Spleen (tissue), 11 donors: Measurements from ENCODE around the gene KLHL6. TPM values are rescaled to one million over a fixed set of nuclear protein-coding genes. Genes with fewer than 3 reads are reported as not detected.
"Not testable (repeated sequence)": the region's sequence is repeated elsewhere in the genome, so short reads cannot be mapped to it uniquely, and the experiment has no call there.

ENCODE experiments used
- DNase-seq: peaks from one replicate; pipeline ENCODE4 v3.0.0-alpha.2; 2020
- H3K27ac ChIP-seq, 8 donors: fragments of 200-600 bp; sonication (generic) in 7 of 8; 1 replicate in 4 of 8; 2 replicates in 4 of 8; pipeline versions ENCODE4 v1.5.0 to v1.8.0; 2016 to 2021; ENCODE audit warnings: inconsistent platforms in 4 of 8, mild to moderate bottlenecking in 4 of 8, moderate library complexity in 1 of 8
- H3K27me3 ChIP-seq, 7 donors: fragments of 200-600 bp; sonication (generic) in 6 of 7; replicated peaks in 1 of 7; 1 replicate in 4 of 7; 2 replicates in 3 of 7; pipeline versions ENCODE4 v1.5.0 to v1.8.0; 2016 to 2021; ENCODE audit warnings: inconsistent platforms in 3 of 7, mild to moderate bottlenecking in 1 of 7
- H3K36me3 ChIP-seq, 6 donors: fragments of 200-600 bp; sonication (generic) in 5 of 6; 1 replicate in 4 of 6; 2 replicates in 2 of 6; pipeline versions ENCODE4 v1.5.0 to v1.8.0; 2016 to 2021; ENCODE audit warnings: inconsistent platforms in 2 of 6
- H3K4me1 ChIP-seq, 6 donors: fragments of 200-600 bp; sonication (generic) in 5 of 6; 1 replicate in 3 of 6; 2 replicates in 3 of 6; pipeline versions ENCODE4 v1.5.0 to v1.8.0; 2016 to 2021; ENCODE audit warnings: inconsistent platforms in 3 of 6
- H3K4me3 ChIP-seq, 8 donors: fragments of 200-600 bp; sonication (generic) in 7 of 8; 1 replicate in 4 of 8; 2 replicates in 4 of 8; pipeline versions ENCODE4 v1.5.0 to v1.8.0; 2016 to 2021; ENCODE audit warnings: inconsistent platforms in 4 of 8, mild to moderate bottlenecking in 4 of 8, moderate library complexity in 2 of 8
- H3K9me3 ChIP-seq, 8 donors: fragments of 200-600 bp; sonication (generic) in 7 of 8; 1 replicate in 4 of 8; 2 replicates in 4 of 8; pipeline versions ENCODE4 v1.5.0 to v1.8.0; 2016 to 2021; ENCODE audit warnings: inconsistent platforms in 4 of 8
- CTCF ChIP-seq, 11 experiments: fragments of 200-600 bp in 7 of 11; fragments of 450-650 bp in 4 of 11; sonication (generic) in 4 of 11; IDR thresholded peaks in 8 of 11; conservative IDR thresholded peaks in 3 of 11; 1 replicate in 7 of 11; 2 replicates in 4 of 11; pipeline versions ENCODE4 v1.4.0 to v1.8.0; 2016 to 2021; ENCODE audit warnings: antibody characterized with exemption in 11 of 11, inconsistent platforms in 4 of 11, mild to moderate bottlenecking in 1 of 11
- POLR2A ChIP-seq, 3 donors: fragments of 450-650 bp; IDR thresholded peaks; one replicate each; pipeline ENCODE4 v1.5.1; 2017; ENCODE audit warnings: antibody characterized with exemption in 3 of 3, mild to moderate bottlenecking in 1 of 3
- POLR2AphosphoS5 ChIP-seq, 3 donors: sonication (generic); formaldehyde crosslinking; IDR thresholded peaks; one replicate each; pipeline ENCODE4 v1.5.1; 2017; ENCODE audit warnings: antibody characterized with exemption in 3 of 3
- WGBS, 5 donors: extraction: QIAGEN DNeasy Blood & Tissue Kit in 3 of 5; methylation state at CpG; one replicate each; pipeline versions ENCODE4 v1.1.5 to v1.1.7; 2013 to 2018; 5-methylcytosine and 5-hydroxymethylcytosine counted together
- intact Hi-C: fragments of 100-400 bp; cut with DNase I; formaldehyde crosslinking; loops from one replicate; pipeline ENCODE4 v1.15.0; 2023; ENCODE audit warnings: low total_unique reads
- polyA plus RNA-seq, 3 donors: library from polyadenylated mRNA; stranded (reverse); fragments of 200-250 nt; gene quantifications; one replicate each; pipeline ENCODE4 v1.2.1, GENCODE V29; 2013
- total RNA-seq, 7 donors: library from RNA; depleted of rRNA in 3 of 7; stranded (reverse); fragments of >200 nt in 3 of 7; fragmentation: NEBNext Ultra II Directional in 4 of 7; extraction: Animal tissue kit (Norgen Biotek cat#: 25700) in 4 of 7; gene quantifications; one replicate each; pipeline versions ENCODE4 v1.1.0 to v1.2.1, GENCODE V29; 2016 to 2021
- donor health status: healthy with polysubstance abuse.
- donor health status: DM: no; HTN: no; CAD: no; lungs with moderate emphysema.
- donor health status: DM: no; HTN: no; CAD: no.
- donor health status: Bipolar disorder and iron deficiency.
- donor health status: healthy.
- donor health status: DM: no; HTN: no; CAD: no.
- donor health status: DM: yes; HTN: yes; CAD: no.

The KLHL6 gene
- total and polyA plus RNA-seq, 10 donors, result 10.8 to 51.8 (median 33.0) TPM

- Histone ChIP-seq H3K27ac (peak overlapping the region in 1 of 8 donors; percentile 1), H3K4me3 (no peak overlapping the region), H3K4me1 (peaks cover under 1 to 76% (median 39%) of the 10 kb centered on the region in 6 donors), H3K36me3 (peaks cover 0 to 7% (median 0%) of the 10 kb centered on the region in 6 donors), H3K27me3 (no peaks in the 10 kb centered on the region), H3K9me3 (no peaks in the 10 kb centered on the region)
- no peak for DNase-seq
- TF ChIP-seq CTCF (IDR thresholded peaks at IDR 0.05 in 8 of 11, conservative IDR thresholded peaks at IDR 0.05 in 3 of 11) (no peak), POLR2A (IDR thresholded peaks at IDR 0.05) (no peak), POLR2AphosphoS5 (IDR thresholded peaks at IDR 0.05) (no peak)
- WGBS, 5 donors, result 57 to 75% (median 60%) methylated on average over 6 of the region's 6 CpGs
- intact Hi-C loops, result no loop called here
These were observed 22.7 kb downstream of the KLHL6 start for GRCh38 chr3:183532620-183533411.

GRCh38 chr3:183529717-183530116, 25.8 kb downstream of the KLHL6 start:
- H3K4me3 ChIP-seq, result no peak overlapping the region
- TF ChIP-seq CTCF (IDR thresholded peaks at IDR 0.05 in 8 of 11, conservative IDR thresholded peaks at IDR 0.05 in 3 of 11) (no peak), POLR2A (IDR thresholded peaks at IDR 0.05) (no peak), POLR2AphosphoS5 (IDR thresholded peaks at IDR 0.05) (no peak)
- no peaks in the 10 kb centered on the region for H3K9me3 ChIP-seq
- intact Hi-C loops, result no loop called here
- H3K27ac ChIP-seq, result peak overlapping the region in 3 of 8 donors; percentile 1 to 51 (median 24)
- H3K36me3 ChIP-seq, result peaks cover 0 to 31% (median 0%) of the 10 kb centered on the region in 6 donors
- H3K4me1 ChIP-seq, result peaks cover 3 to 67% (median 32%) of the 10 kb centered on the region in 6 donors
- DNase-seq, result no peak
- no peaks in the 10 kb centered on the region for H3K27me3 ChIP-seq
- WGBS, 5 donors, result 70 to 83% (median 77%) methylated on average over 7 of the region's 7 CpGs

- Histone ChIP-seq H3K4me3 (no peak overlapping the region), H3K27me3 (no peaks in the 10 kb centered on the region), H3K36me3 (peaks cover 0 to 37% (median 0%) of the 10 kb centered on the region in 6 donors), H3K9me3 (no peaks in the 10 kb centered on the region), H3K27ac (peak overlapping the region in 2 of 8 donors; percentile 79 to 81), H3K4me1 (peaks cover 3 to 62% (median 34%) of the 10 kb centered on the region in 6 donors)
- TF ChIP-seq POLR2A (IDR thresholded peaks at IDR 0.05), result no peak
- no peak for TF ChIP-seq CTCF (IDR thresholded peaks at IDR 0.05 in 8 of 11, conservative IDR thresholded peaks at IDR 0.05 in 3 of 11)
- TF ChIP-seq POLR2AphosphoS5 (IDR thresholded peaks at IDR 0.05), result no peak
- no peak for DNase-seq
- 82 to 100% (median 97%) methylated on average over 1 of the region's 1 CpG for WGBS, 5 donors
- intact Hi-C loops, result no loop called here
These were observed 26.3 kb downstream of the KLHL6 start for GRCh38 chr3:183529185-183529584.

- intact Hi-C loops, H3K9me3 ChIP-seq, H3K27me3 ChIP-seq, H3K4me3 ChIP-seq, DNase-seq: not testable (repeated sequence)
- Histone ChIP-seq H3K27ac (peak overlapping the region in 3 of 8 donors; percentile 71 to 81 (median 79)), H3K4me1 (peaks cover 3 to 58% (median 31%) of the 10 kb centered on the region in 6 donors), H3K36me3 (peaks cover 0 to 41% (median 0%) of the 10 kb centered on the region in 6 donors)
- 95 to 97% (median 96%) methylated on average over 6 of the region's 6 CpGs for WGBS, 5 donors
These were observed 26.7 kb downstream of the KLHL6 start for GRCh38 chr3:183528758-183529157.
